Measurements from ENCODE around the gene ZNF366. TPM values are rescaled to one million over a fixed set of nuclear protein-coding genes. Genes with fewer than 3 reads are reported as not detected.

Gene ZNF366
- total RNA-seq, 4 donors from 2014 or later: 0.38 to 3.8 (median 2.1) TPM

GRCh38 chr5:72459913-72460312, 47.3 kb downstream of the ZNF366 start:
- Histone ChIP-seq H3K9me3 (no peaks in the 10 kb centered on the region), H3K27me3 (no peaks in the 10 kb centered on the region), H3K36me3 (no peaks in the 10 kb centered on the region), H3K27ac (no peak overlapping the region), H3K4me3 (no peak overlapping the region), H3K4me1 (peaks cover 17% of the 10 kb centered on the region)
- TF ChIP-seq POLR2A (IDR thresholded peaks at IDR 0.05) (no peak), EP300 (IDR thresholded peaks at IDR 0.05) (no peak), POLR2AphosphoS5 (IDR thresholded peaks at IDR 0.05) (no peak), CTCF (IDR thresholded peaks at IDR 0.05) (no peak)
- no peak for DNase-seq (ENCODE audit: low spot score in 2 of 2)
- WGBS: 100% methylated on average over 9 of the region's 18 CpGs

- DNase-seq (ENCODE audit: low spot score in 2 of 2): no peak
- Histone ChIP-seq H3K27ac (no peak overlapping the region), H3K36me3 (no peaks in the 10 kb centered on the region), H3K4me3 (no peak overlapping the region), H3K27me3 (no peaks in the 10 kb centered on the region), H3K9me3 (no peaks in the 10 kb centered on the region), H3K4me1 (peaks cover 11% of the 10 kb centered on the region)
- TF ChIP-seq POLR2AphosphoS5 (IDR thresholded peaks at IDR 0.05): no peak
- TF ChIP-seq CTCF (IDR thresholded peaks at IDR 0.05): no peak
- no peak for TF ChIP-seq POLR2A (IDR thresholded peaks at IDR 0.05)
- no peak for TF ChIP-seq EP300 (IDR thresholded peaks at IDR 0.05)
- 59% methylated on average over 2 of the region's 5 CpGs for WGBS
These were observed 48.0 kb downstream of the ZNF366 start for GRCh38 chr5:72459089-72459661.

GRCh38 chr5:72458407-72458806, 48.8 kb downstream of the ZNF366 start:
- WGBS: 86% methylated on average over 3 of the region's 3 CpGs

GRCh38 chr5:72457491-72457890, 49.7 kb downstream of the ZNF366 start:
- Histone ChIP-seq H3K27me3 (no peaks in the 10 kb centered on the region), H3K4me1 (peaks cover 19% of the 10 kb centered on the region), H3K36me3 (no peaks in the 10 kb centered on the region), H3K27ac (no peak overlapping the region), H3K9me3 (no peaks in the 10 kb centered on the region), H3K4me3 (no peak overlapping the region)
- 100% methylated on average over 1 of the region's 1 CpG for whole genome bisulfite sequencing
- TF ChIP-seq POLR2A (IDR thresholded peaks at IDR 0.05) (no peak), POLR2AphosphoS5 (IDR thresholded peaks at IDR 0.05) (no peak), CTCF (IDR thresholded peaks at IDR 0.05) (no peak), EP300 (IDR thresholded peaks at IDR 0.05) (no peak)
- DNase-seq (ENCODE audit: low spot score in 2 of 2): no peak

More at GRCh38 chr5:72458407-72458806, 48.8 kb downstream of the ZNF366 start:
- DNase-seq (ENCODE audit: low spot score in 2 of 2): no peak
- H3K4me3 ChIP-seq: no peak overlapping the region
- TF ChIP-seq POLR2A (IDR thresholded peaks at IDR 0.05) (no peak), POLR2AphosphoS5 (IDR thresholded peaks at IDR 0.05) (no peak), EP300 (IDR thresholded peaks at IDR 0.05) (no peak), CTCF (IDR thresholded peaks at IDR 0.05) (no peak)
- H3K27ac ChIP-seq: no peak overlapping the region
- H3K27me3 ChIP-seq: no peaks in the 10 kb centered on the region
- H3K36me3 ChIP-seq: no peaks in the 10 kb centered on the region
- peaks cover 11% of the 10 kb centered on the region for H3K4me1 ChIP-seq
- no peaks in the 10 kb centered on the region for H3K9me3 ChIP-seq

- TF ChIP-seq POLR2A (IDR thresholded peaks at IDR 0.05) (no peak), EP300 (IDR thresholded peaks at IDR 0.05) (no peak), CTCF (IDR thresholded peaks at IDR 0.05) (no peak), POLR2AphosphoS5 (IDR thresholded peaks at IDR 0.05) (no peak)
- Histone ChIP-seq H3K27me3 (no peaks in the 10 kb centered on the region), H3K4me1 (peaks cover 28% of the 10 kb centered on the region), H3K27ac (no peak overlapping the region), H3K9me3 (no peaks in the 10 kb centered on the region), H3K36me3 (no peaks in the 10 kb centered on the region), H3K4me3 (no peak overlapping the region)
- DNase-seq (ENCODE audit: low spot score in 2 of 2): no peak
- 94% methylated on average over 8 of the region's 8 CpGs for WGBS
These were observed 50.7 kb downstream of the ZNF366 start for GRCh38 chr5:72456391-72457074.

Data from suprapubic skin (tissue), 4 donors.